Measurements from ENCODE around the gene FSHR. TPM values are rescaled to one million over a fixed set of nuclear protein-coding genes. Genes with fewer than 3 reads are reported as not detected.
A peak's percentile ranks its signal among the peaks of the same experiment; 100 is the strongest.

Gene FSHR
- total RNA-seq, 1 donor from 2014 or later, result not detected

DNA sequence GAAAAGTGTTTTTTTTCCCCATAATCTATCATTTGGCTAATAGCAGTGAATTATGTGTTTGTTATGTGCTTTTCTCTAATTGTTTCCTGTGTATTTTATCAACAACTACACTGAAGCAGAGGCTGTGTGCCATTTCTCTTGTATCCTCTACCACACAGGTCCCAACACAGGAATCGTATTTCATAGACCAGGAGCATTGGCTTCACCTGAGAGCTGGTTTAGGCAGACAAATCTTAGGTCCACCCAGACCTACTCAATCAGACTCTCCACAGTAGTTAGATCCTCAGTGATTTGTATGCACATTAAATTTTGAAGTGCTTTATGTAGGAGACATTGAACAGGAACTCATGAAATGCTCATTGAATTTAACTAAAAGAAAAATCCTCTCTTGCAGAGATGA, 109.2 kb downstream of the FSHR start:
- Histone ChIP-seq H3K9ac (no peak overlapping the region), H3K4me2 (no peak overlapping the region), H3K4me1 (peaks cover 9% of the 10 kb centered on the region), H3K36me3 (no peaks in the 10 kb centered on the region), H3K4me3 (no peak overlapping the region), H3K27ac (no peak overlapping the region), H3K9me3 (ENCODE audit: low read depth) (no peaks in the 10 kb centered on the region), H2AFZ (replicated peaks) (peak overlapping the region; percentile 89), H3F3A (ENCODE audit: low read depth) (no peaks in the 10 kb centered on the region), H4K20me1 (ENCODE audit: low read depth) (no peaks in the 10 kb centered on the region), H3K79me2 (ENCODE audit: low read depth) (no peaks in the 10 kb centered on the region), H3K27me3 (no peaks in the 10 kb centered on the region)
- Mint-ChIP-seq H3K4me3 (no peak overlapping the region), H3K4me1 (peaks cover 26% of the 10 kb centered on the region), H3K27me3 (ENCODE audit: insufficient read depth, low read depth) (no peaks in the 10 kb centered on the region), H3K27ac (no peak overlapping the region), H3K36me3 (no peaks in the 10 kb centered on the region), H3K9me3 (no peaks in the 10 kb centered on the region)
- TF ChIP-seq EZH2phosphoT487 (IDR thresholded peaks at IDR 0.05) (no peak), EZH2 (IDR thresholded peaks at IDR 0.05) (no peak)
- TF ChIP-seq, protein P1, sequence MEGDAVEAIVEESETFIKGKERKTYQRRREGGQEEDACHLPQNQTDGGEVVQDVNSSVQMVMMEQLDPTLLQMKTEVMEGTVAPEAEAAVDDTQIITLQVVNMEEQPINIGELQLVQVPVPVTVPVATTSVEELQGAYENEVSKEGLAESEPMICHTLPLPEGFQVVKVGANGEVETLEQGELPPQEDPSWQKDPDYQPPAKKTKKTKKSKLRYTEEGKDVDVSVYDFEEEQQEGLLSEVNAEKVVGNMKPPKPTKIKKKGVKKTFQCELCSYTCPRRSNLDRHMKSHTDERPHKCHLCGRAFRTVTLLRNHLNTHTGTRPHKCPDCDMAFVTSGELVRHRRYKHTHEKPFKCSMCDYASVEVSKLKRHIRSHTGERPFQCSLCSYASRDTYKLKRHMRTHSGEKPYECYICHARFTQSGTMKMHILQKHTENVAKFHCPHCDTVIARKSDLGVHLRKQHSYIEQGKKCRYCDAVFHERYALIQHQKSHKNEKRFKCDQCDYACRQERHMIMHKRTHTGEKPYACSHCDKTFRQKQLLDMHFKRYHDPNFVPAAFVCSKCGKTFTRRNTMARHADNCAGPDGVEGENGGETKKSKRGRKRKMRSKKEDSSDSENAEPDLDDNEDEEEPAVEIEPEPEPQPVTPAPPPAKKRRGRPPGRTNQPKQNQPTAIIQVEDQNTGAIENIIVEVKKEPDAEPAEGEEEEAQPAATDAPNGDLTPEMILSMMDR (IDR thresholded peaks at IDR 0.05), result no peak
- no peak for DNase-seq (ENCODE audit: low spot score)

DNA sequence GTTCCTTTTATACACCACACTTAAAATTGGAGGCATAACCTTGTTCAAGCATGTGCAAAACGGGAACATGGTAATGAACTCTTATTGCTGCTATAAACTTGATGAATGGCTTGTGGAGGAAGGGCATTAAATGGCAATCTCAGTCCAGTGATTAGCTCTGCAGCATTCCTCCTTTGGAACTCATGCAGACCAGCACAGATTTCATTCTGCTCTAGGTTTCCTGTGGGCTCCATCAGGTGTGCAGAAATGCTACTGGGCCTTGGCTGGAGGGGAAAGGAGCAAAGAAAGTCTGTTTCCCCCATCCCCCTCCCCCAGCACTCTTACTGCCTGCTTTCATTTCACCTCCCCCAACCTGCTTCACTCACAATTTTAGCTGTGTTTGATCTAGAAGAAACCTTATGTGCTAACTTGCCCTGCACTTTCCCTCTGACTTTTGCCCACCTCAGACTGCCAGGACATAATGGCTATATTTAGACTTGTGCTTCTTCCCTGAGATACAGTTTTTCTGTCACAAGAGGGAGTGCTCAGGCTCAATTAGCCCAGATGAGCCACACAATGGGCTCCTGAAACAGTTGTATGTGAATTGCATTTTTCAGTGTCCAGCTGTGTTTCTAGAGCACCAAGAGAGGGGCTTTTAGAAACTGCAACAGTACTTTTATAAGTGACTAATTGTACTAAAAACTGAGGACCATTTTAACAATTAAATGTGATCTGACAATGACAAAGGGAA, 109.8 kb downstream of the FSHR start:
- Mint-ChIP-seq H3K4me1 (peaks cover 26% of the 10 kb centered on the region), H3K9me3 (no peaks in the 10 kb centered on the region), H3K36me3 (no peaks in the 10 kb centered on the region), H3K27ac (no peak overlapping the region), H3K27me3 (ENCODE audit: insufficient read depth, low read depth) (no peaks in the 10 kb centered on the region), H3K4me3 (no peak overlapping the region)
- no peaks in the 10 kb centered on the region for H3F3A ChIP-seq (ENCODE audit: low read depth)
- no peak overlapping the region for H3K9ac ChIP-seq
- no peaks in the 10 kb centered on the region for H3K9me3 ChIP-seq (ENCODE audit: low read depth)
- H3K4me1 ChIP-seq, result peaks cover 9% of the 10 kb centered on the region
- H4K20me1 ChIP-seq (ENCODE audit: low read depth), result no peaks in the 10 kb centered on the region
- H3K79me2 ChIP-seq (ENCODE audit: low read depth), result no peaks in the 10 kb centered on the region
- no peaks in the 10 kb centered on the region for H3K36me3 ChIP-seq
- H3K27me3 ChIP-seq, result no peaks in the 10 kb centered on the region
- no peak overlapping the region for H3K27ac ChIP-seq
- H3K4me3 ChIP-seq, result no peak overlapping the region
- TF ChIP-seq EZH2phosphoT487 (IDR thresholded peaks at IDR 0.05) (no peak), EZH2 (IDR thresholded peaks at IDR 0.05) (no peak)
- TF ChIP-seq, protein P1 (IDR thresholded peaks at IDR 0.05), result peak; percentile 67
- peak overlapping the region; percentile 89 for H2AFZ ChIP-seq (replicated peaks)
- H3K4me2 ChIP-seq, result no peak overlapping the region
- DNase-seq (ENCODE audit: low spot score), result peak; percentile 75

DNA sequence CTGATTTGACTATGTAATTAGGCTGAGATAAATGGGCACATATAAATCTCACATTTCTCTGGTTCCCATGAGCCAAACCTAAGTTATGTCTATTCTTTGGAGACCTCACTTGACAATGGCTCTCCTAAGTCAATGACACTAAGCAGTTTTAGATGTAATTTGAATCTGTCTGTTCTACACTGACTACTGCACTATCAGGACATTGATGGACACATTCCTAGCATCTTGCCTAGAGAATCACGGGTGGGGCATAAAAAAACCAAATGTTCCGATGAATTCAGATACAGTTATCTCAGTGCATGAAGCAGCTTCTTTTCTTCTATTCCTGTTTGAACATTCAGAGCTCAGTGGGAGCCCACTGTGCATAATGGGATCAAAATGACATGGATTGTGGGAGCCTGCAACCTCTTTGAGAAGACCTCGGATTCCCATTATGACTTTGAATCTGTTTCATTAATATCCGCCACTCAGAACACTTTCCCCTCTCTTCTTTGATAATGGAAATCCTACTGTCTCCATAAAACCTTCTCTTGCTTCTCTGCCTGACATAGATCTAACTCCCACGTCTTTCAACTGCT, 110.8 kb downstream of the FSHR start:
- Histone ChIP-seq H3K4me2 (no peak overlapping the region), H2AFZ (replicated peaks) (no peak overlapping the region), H3F3A (ENCODE audit: low read depth) (no peaks in the 10 kb centered on the region), H3K27me3 (no peaks in the 10 kb centered on the region), H3K9me3 (ENCODE audit: low read depth) (no peaks in the 10 kb centered on the region), H3K9ac (no peak overlapping the region), H3K36me3 (no peaks in the 10 kb centered on the region), H3K79me2 (ENCODE audit: low read depth) (no peaks in the 10 kb centered on the region), H3K27ac (no peak overlapping the region), H4K20me1 (ENCODE audit: low read depth) (no peaks in the 10 kb centered on the region), H3K4me1 (peaks cover 9% of the 10 kb centered on the region), H3K4me3 (no peak overlapping the region)
- no peak for DNase-seq (ENCODE audit: low spot score)
- Mint-ChIP-seq H3K4me3 (no peak overlapping the region), H3K9me3 (no peaks in the 10 kb centered on the region), H3K27ac (peak overlapping the region; percentile 59), H3K36me3 (no peaks in the 10 kb centered on the region), H3K4me1 (peaks cover 26% of the 10 kb centered on the region), H3K27me3 (ENCODE audit: insufficient read depth, low read depth) (no peaks in the 10 kb centered on the region)
- TF ChIP-seq, protein P1 (IDR thresholded peaks at IDR 0.05), result no peak
- no peak for TF ChIP-seq EZH2 (IDR thresholded peaks at IDR 0.05)
- TF ChIP-seq EZH2phosphoT487 (IDR thresholded peaks at IDR 0.05), result no peak
